Loucy (cell line): ENCODE measurements around the gene MLLT10.
A peak's percentile ranks its signal among the peaks of the same experiment; 100 is the strongest.

ENCODE experiments used
- H2AFZ ChIP-seq: fragments of 200-600 bp; sonication (generic); 2 replicates; pipeline ENCODE4 v1.6.0; 2016; ENCODE audit warnings: antibody characterized with exemption, mild to moderate bottlenecking, low read length, moderate library complexity
- H3F3A ChIP-seq: fragments of 200-600 bp; 2 replicates; pipeline ENCODE4 v1.6.0; 2016; ENCODE audit warnings: antibody characterized with exemption, low read depth, mild to moderate bottlenecking
- H3K27me3 ChIP-seq: fragments of 200-600 bp; sonication (generic); 2 replicates; pipeline ENCODE4 v1.6.1; 2014; ENCODE audit warnings: low read length, mild to moderate bottlenecking; ENCODE audit not compliant: insufficient read depth, poor library complexity, severe bottlenecking
- H3K36me3 ChIP-seq: fragments of 200-600 bp; sonication (generic); 2 replicates; pipeline ENCODE4 v1.6.1; 2016; ENCODE audit warnings: low read length; ENCODE audit not compliant: insufficient read depth
- H3K4me1 ChIP-seq: fragments of 200-600 bp; sonication (generic); 2 replicates; pipeline ENCODE4 v1.5.1; 2014; ENCODE audit warnings: low read length, mild to moderate bottlenecking; ENCODE audit not compliant: insufficient read depth, poor library complexity, severe bottlenecking
- H3K4me2 ChIP-seq: fragments of 200-600 bp; sonication (generic); 2 replicates; pipeline ENCODE4 v1.6.0; 2014; ENCODE audit warnings: antibody characterized with exemption, low read length, low read depth, mild to moderate bottlenecking; ENCODE audit not compliant: poor library complexity, severe bottlenecking
- H3K4me3 ChIP-seq: fragments of 200-600 bp; sonication (generic); 2 replicates; pipeline ENCODE4 v1.5.1; 2014; ENCODE audit warnings: low read length, mild to moderate bottlenecking, mixed read lengths; ENCODE audit not compliant: poor library complexity, severe bottlenecking
- H3K79me2 ChIP-seq: fragments of 200-600 bp; sonication (generic); 2 replicates; pipeline ENCODE4 v1.6.1; 2014; ENCODE audit warnings: low read length; ENCODE audit not compliant: insufficient read depth
- H3K9ac ChIP-seq: fragments of 200-600 bp; sonication (generic); 2 replicates; pipeline ENCODE4 v1.6.0; 2014; ENCODE audit warnings: mild to moderate bottlenecking, low read depth, low read length, moderate library complexity; ENCODE audit not compliant: poor library complexity, severe bottlenecking
- H3K9me2 ChIP-seq: fragments of 200-600 bp; sonication (generic); replicated peaks from 2 replicates; pipeline ENCODE4 v1.6.1; 2016; ENCODE audit warnings: low read depth, low read length, mixed read lengths
- H3K9me3 ChIP-seq: fragments of 200-600 bp; sonication (generic); 2 replicates; pipeline ENCODE4 v1.6.1; 2014; ENCODE audit warnings: mild to moderate bottlenecking, antibody characterized with exemption, low read length, low read depth; ENCODE audit not compliant: insufficient read depth
- H4K20me1 ChIP-seq: fragments of 200-600 bp; sonication (generic); 2 replicates; pipeline ENCODE4 v1.6.0; 2014; ENCODE audit warnings: antibody characterized with exemption, low read length, mild to moderate bottlenecking; ENCODE audit not compliant: insufficient read depth, poor library complexity, severe bottlenecking
- CTCF ChIP-seq: fragments of 200-600 bp; sonication (generic); conservative IDR thresholded peaks from 2 replicates; pipeline ENCODE4 v1.5.1; 2014; ENCODE audit warnings: mild to moderate bottlenecking, antibody characterized with exemption, low read length
- EZH2phosphoT487 ChIP-seq: fragments of 200-600 bp; IDR thresholded peaks from 2 replicates; pipeline ENCODE4 v1.6.1; 2018; ENCODE audit warnings: antibody characterized with exemption, mild to moderate bottlenecking, moderate library complexity, borderline replicate concordance

MLLT10 gene

GRCh38 chr10:21727452-21728168, 193.6 kb downstream of the MLLT10 start:
- H3K4me1 ChIP-seq, result peaks cover 24% of the 10 kb centered on the region
- H3K36me3 ChIP-seq, result peaks cover 42% of the 10 kb centered on the region; the same call in 1 of the 2 replicates

GRCh38 chr10:21728618-21729017, 194.6 kb downstream of the MLLT10 start:
- Histone ChIP-seq H3F3A (peaks cover 11% of the 10 kb centered on the region), H4K20me1 (peaks cover 59% of the 10 kb centered on the region), H3K27me3 (no peaks in the 10 kb centered on the region), H2AFZ (no peak overlapping the region), H3K4me1 (peaks cover 24% of the 10 kb centered on the region), H3K4me2 (no peak overlapping the region), H3K36me3 (peaks cover 52% of the 10 kb centered on the region; the same call in 1 of the 2 replicates), H3K9me2 (no peaks in the 10 kb centered on the region), H3K4me3 (no peak overlapping the region), H3K79me2 (peaks cover 6% of the 10 kb centered on the region), H3K9me3 (no peaks in the 10 kb centered on the region), H3K9ac (no peak overlapping the region)
- TF ChIP-seq EZH2phosphoT487, result no peak
- no peak for TF ChIP-seq CTCF

More at GRCh38 chr10:21727452-21728168, 193.6 kb downstream of the MLLT10 start:
- H3K79me2 ChIP-seq, result peaks cover 6% of the 10 kb centered on the region
- TF ChIP-seq EZH2phosphoT487, result peak; percentile 16; the same call in 1 of the 2 replicates
- no peak for TF ChIP-seq CTCF
- no peak overlapping the region for H3K4me3 ChIP-seq
- peaks cover 11% of the 10 kb centered on the region for H3F3A ChIP-seq
- H3K4me2 ChIP-seq, result no peak overlapping the region
- no peak overlapping the region for H3K9ac ChIP-seq
- no peaks in the 10 kb centered on the region for H3K9me3 ChIP-seq
- H4K20me1 ChIP-seq, result peaks cover 66% of the 10 kb centered on the region
- H2AFZ ChIP-seq, result no peak overlapping the region
- no peaks in the 10 kb centered on the region for H3K9me2 ChIP-seq
- no peaks in the 10 kb centered on the region for H3K27me3 ChIP-seq

GRCh38 chr10:21732067-21732772, 198.2 kb downstream of the MLLT10 start:
- H3K4me1 ChIP-seq, result peaks cover 13% of the 10 kb centered on the region
- no peak overlapping the region for H2AFZ ChIP-seq
- no peaks in the 10 kb centered on the region for H3K9me3 ChIP-seq
- no peak overlapping the region for H3K4me2 ChIP-seq
- TF ChIP-seq EZH2phosphoT487 (no peak), CTCF (peak; percentile 96)
- H4K20me1 ChIP-seq, result peaks cover 28% of the 10 kb centered on the region
- H3K79me2 ChIP-seq, result no peaks in the 10 kb centered on the region
- H3K9ac ChIP-seq, result no peak overlapping the region
- H3K27me3 ChIP-seq, result no peaks in the 10 kb centered on the region
- H3K4me3 ChIP-seq, result no peak overlapping the region
- H3K36me3 ChIP-seq, result peaks cover 68% of the 10 kb centered on the region
- no peaks in the 10 kb centered on the region for H3K9me2 ChIP-seq
- H3F3A ChIP-seq, result peaks cover 10% of the 10 kb centered on the region
